Esophagus squamous epithelium (tissue), 5 donors: ENCODE results near the gene WDR86. TPM values are rescaled to one million over a fixed set of nuclear protein-coding genes. Genes with fewer than 3 reads are reported as not detected.

Source experiments
- DNase-seq: peaks from one replicate; lab custom pipeline; 2025; lab: John Stamatoyannopoulos, UW
- H3K27ac ChIP-seq, 4 donors: fragments of 200-600 bp; sonication (generic); one replicate each; pipeline ENCODE4 v1.5.1; 2016 to 2019; ENCODE audit warnings: mild to moderate bottlenecking in 1 of 4
- H3K27me3 ChIP-seq, 4 donors: fragments of 200-600 bp; sonication (generic); 1 replicate in 3 of 4; 2 replicates in 1 of 4; pipeline versions ENCODE4 v1.5.1 to v1.6.0; 2017 to 2021; ENCODE audit warnings: antibody characterized with exemption in 1 of 4
- H3K36me3 ChIP-seq, 3 donors: fragments of 200-600 bp; sonication (generic); one replicate each; pipeline ENCODE4 v1.5.1; 2016 to 2019
- H3K4me1 ChIP-seq, 3 donors: fragments of 200-600 bp; sonication (generic); one replicate each; pipeline ENCODE4 v1.5.1; 2017 to 2019
- H3K4me3 ChIP-seq, 4 donors: fragments of 200-600 bp; sonication (generic); 1 replicate in 3 of 4; 2 replicates in 1 of 4; pipeline ENCODE4 v1.5.1; 2016 to 2019; ENCODE audit warnings: mild to moderate bottlenecking in 2 of 4, moderate library complexity in 1 of 4
- H3K9me3 ChIP-seq, 3 donors: fragments of 200-600 bp; sonication (generic); one replicate each; pipeline ENCODE4 v1.5.1; 2016 to 2019
- CTCF ChIP-seq, 6 experiments: fragments of 450-650 bp in 4 of 6; fragments of 200-600 bp in 2 of 6; sonication (generic) in 2 of 6; IDR thresholded peaks; one replicate each; pipeline ENCODE4 v1.5.1; 2016 to 2019; ENCODE audit warnings: antibody characterized with exemption in 6 of 6, mild to moderate bottlenecking in 4 of 6, moderate library complexity in 4 of 6
- POLR2A ChIP-seq, 4 donors: fragments of 450-650 bp; IDR thresholded peaks; one replicate each; pipeline ENCODE4 v1.6.1; 2017; ENCODE audit warnings: antibody characterized with exemption in 4 of 4, mild to moderate bottlenecking in 4 of 4, moderate library complexity in 3 of 4
- WGBS, 2 donors: methylation state at CpG; one replicate each; pipeline ENCODE4 v1.1.5; 2018; 5-methylcytosine and 5-hydroxymethylcytosine counted together
- intact Hi-C: fragments of 100-400 bp; cut with DNase I; formaldehyde crosslinking; loops from one replicate; pipeline ENCODE4 v1.15.0; 2022
- total RNA-seq, 4 donors: library from RNA; depleted of rRNA; stranded (reverse); fragments of >200 nt; gene quantifications; one replicate each; pipeline ENCODE4 v1.1.0, GENCODE V29; 2016
- donor health status: DM: yes; HTN: yes; CAD: no.

Gene WDR86
- total RNA-seq, 4 donors from 2014 or later = 0.53 to 4.6 (median 1.5) TPM

- Histone ChIP-seq H3K27ac (no peak overlapping the region), H3K4me3 (no peak overlapping the region), H3K4me1 (peaks cover 7 to 11% (median 8%) of the 10 kb centered on the region in 3 donors), H3K36me3 (no peaks in the 10 kb centered on the region), H3K9me3 (no peaks in the 10 kb centered on the region), H3K27me3 (peaks cover 0 to 58% (median 9%) of the 10 kb centered on the region in 4 donors)
- WGBS, 2 donors = 59 to 69% methylated on average over 6 to 12 of the region's 16 CpGs
- TF ChIP-seq POLR2A (IDR thresholded peaks at IDR 0.05) (no peak), CTCF (IDR thresholded peaks at IDR 0.05) (no peak)
- DNase-seq = no peak
- intact Hi-C loops = no loop called here
Observed at GRCh38 chr7:151386301-151387160, 23.3 kb downstream of the WDR86 start.

- intact Hi-C loops = no loop called here
- 83% methylated on average over 1 to 22 of the region's 26 CpGs for WGBS, 2 donors
- TF ChIP-seq CTCF (IDR thresholded peaks at IDR 0.05) = no peak
- no peak for TF ChIP-seq POLR2A (IDR thresholded peaks at IDR 0.05)
- Histone ChIP-seq H3K27me3 (peaks cover 0 to 62% (median 9%) of the 10 kb centered on the region in 4 donors), H3K4me1 (peaks cover 10 to 18% (median 14%) of the 10 kb centered on the region in 3 donors), H3K27ac (no peak overlapping the region), H3K4me3 (no peak overlapping the region), H3K9me3 (no peaks in the 10 kb centered on the region), H3K36me3 (no peaks in the 10 kb centered on the region)
- DNase-seq = no peak
Observed at GRCh38 chr7:151385626-151386300, 24.1 kb downstream of the WDR86 start.

GRCh38 chr7:151384776-151385625 lies 24.8 kb downstream of the WDR86 start:
- DNase-seq = no peak
- Histone ChIP-seq H3K9me3 (no peaks in the 10 kb centered on the region), H3K36me3 (no peaks in the 10 kb centered on the region), H3K27me3 (peaks cover 0 to 63% (median 9%) of the 10 kb centered on the region in 4 donors), H3K4me1 (peaks cover 10 to 20% (median 14%) of the 10 kb centered on the region in 3 donors), H3K4me3 (no peak overlapping the region), H3K27ac (no peak overlapping the region)
- WGBS, 2 donors = 88 to 91% methylated on average over 12 of the region's 26 CpGs
- intact Hi-C loops = no loop called here
- TF ChIP-seq POLR2A (IDR thresholded peaks at IDR 0.05) (no peak), CTCF (IDR thresholded peaks at IDR 0.05) (no peak)

- intact Hi-C loops = no loop called here
- WGBS, 2 donors = 76 to 81% methylated on average over 5 to 6 of the region's 6 CpGs
- Histone ChIP-seq H3K27ac (no peak overlapping the region), H3K9me3 (no peaks in the 10 kb centered on the region), H3K27me3 (peaks cover 0 to 58% (median 9%) of the 10 kb centered on the region in 4 donors), H3K36me3 (peaks cover 0 to 4% (median 0%) of the 10 kb centered on the region in 3 donors), H3K4me1 (peaks cover 10 to 20% (median 14%) of the 10 kb centered on the region in 3 donors), H3K4me3 (no peak overlapping the region)
- no peak for DNase-seq
- TF ChIP-seq POLR2A (IDR thresholded peaks at IDR 0.05) (no peak), CTCF (IDR thresholded peaks at IDR 0.05) (no peak)
Observed at GRCh38 chr7:151384352-151384697, 25.5 kb downstream of the WDR86 start.
